HCT116 (cell line): ENCODE results near the gene SUN2. TPM values are rescaled to one million over a fixed set of nuclear protein-coding genes. Genes with fewer than 3 reads are reported as not detected.
"Not testable (repeated sequence)": the region's sequence is repeated elsewhere in the genome, so short reads cannot be mapped to it uniquely, and the experiment has no call there.

Source experiments
- ATAC-seq: fragments of 200-7000 bp; cut with Tn5 transposase; 2 replicates; pipeline ENCODE4 v1.9.1; 2020; ENCODE audit warnings: mild to moderate bottlenecking, moderate library complexity
- Bru-seq: library from RNA; stranded (reverse); fragments of 400-500 nt; gene quantifications from one replicate; lab custom pipeline; 2021; lab: Mats Ljungman, UMichigan
- BruChase-seq, 2 experiments: library from RNA; stranded (reverse); fragments of 400-500 nt; gene quantifications; one replicate each; lab custom pipeline; 2021; lab: Mats Ljungman, UMichigan
- BruUV-seq: library from RNA; stranded (reverse); fragments of 400-500 nt; replicated peaks from 2 replicates; lab custom pipeline; 2021; lab: Mats Ljungman, UMichigan
- CTCF ChIA-PET: fragments of 300-600 bp; sonication (Branson Sonifier 250); formaldehyde crosslinking; loops from one replicate; lab custom pipeline; 2021; ENCODE audit warnings: antibody characterized with exemption; lab: Charles Lee
- POLR2A ChIA-PET: fragments of 300-600, 350-600 bp; sonication (Branson Sonifier 250); formaldehyde crosslinking; loops from one replicate; lab custom pipeline; 2021; ENCODE audit warnings: antibody characterized with exemption; lab: Charles Lee
- RAD21 ChIA-PET, 2 experiments: fragments of 300-600 bp; sonication (Branson Sonifier 250); formaldehyde crosslinking; loops; one replicate each; lab custom pipeline; 2023; ENCODE audit warnings: low total read pairs in 2 of 2; ENCODE audit not compliant: uncharacterized antibody in 2 of 2, unreplicated experiment in 2 of 2, low non-redundant PET in 1 of 2; lab: Charles Lee
- DNase-seq: peaks from one replicate; pipeline ENCODE4 v3.0.0-alpha.2; 2010; ENCODE audit warnings: low read depth, low spot score
- H2AFZ ChIP-seq: fragments of 200-600 bp; shearing (Covaris generic), sonication (generic); 2 replicates; pipeline ENCODE4 v1.6.1; 2017; ENCODE audit warnings: low read depth, mixed run types, mixed read lengths, antibody characterized with exemption, low read length; ENCODE audit not compliant: poor library complexity, severe bottlenecking
- H3K27ac ChIP-seq: 2 replicates; pipeline ENCODE4 v1.5.1; 2012; ENCODE audit warnings: low read depth, low read length
- H3K27me3 ChIP-seq: fragments of 200-600 bp; sonication (generic); 2 replicates; pipeline ENCODE4 v1.6.1; 2016; ENCODE audit warnings: mixed run types, low read length, mixed read lengths; ENCODE audit not compliant: insufficient read depth
- H3K36me3 ChIP-seq, 2 experiments: fragments of 200-500 bp in 1 of 2; fragments of 200-600 bp in 1 of 2; sonication (Bioruptor generic) in 1 of 2; sonication (generic) in 1 of 2; 2 replicates each; pipeline versions ENCODE4 v1.5.1 to v1.6.1; 2014 to 2016; ENCODE audit warnings: low read length in 2 of 2, inconsistent platforms in 1 of 2, mixed read lengths in 1 of 2, mixed run types in 1 of 2; ENCODE audit not compliant: insufficient read depth in 2 of 2, control insufficient read depth in 1 of 2
- H3K4me1 ChIP-seq, 2 experiments: fragments of 200-600 bp in 1 of 2; sonication (generic) in 1 of 2; 2 replicates each; pipeline versions ENCODE4 v1.5.1 to v1.6.1; 2012 to 2017; ENCODE audit warnings: low read length in 2 of 2, inconsistent platforms in 1 of 2, mild to moderate bottlenecking in 1 of 2, mixed read lengths in 1 of 2, mixed run types in 1 of 2, moderate library complexity in 1 of 2; ENCODE audit not compliant: insufficient read depth in 2 of 2, control insufficient read depth in 1 of 2
- H3K4me2 ChIP-seq: fragments of 200-600 bp; sonication (generic); 2 replicates; pipeline ENCODE4 v1.6.1; 2017; ENCODE audit warnings: mixed run types, low read length, mixed read lengths
- H3K4me3 ChIP-seq, 2 experiments: fragments of 200-600 bp in 1 of 2; sonication (generic) in 1 of 2; replicated peaks in 1 of 2; 2 replicates each; pipeline ENCODE4 v1.5.1; 2011 to 2016; ENCODE audit warnings: low read length in 2 of 2, control low read depth in 1 of 2, low read depth in 1 of 2, mild to moderate bottlenecking in 1 of 2, mixed read lengths in 1 of 2, mixed run types in 1 of 2
- H3K79me2 ChIP-seq: fragments of 200-600 bp; sonication (generic); 2 replicates; pipeline ENCODE4 v1.6.1; 2017; ENCODE audit warnings: mild to moderate bottlenecking, mixed run types, low read length, moderate library complexity, mixed read lengths; ENCODE audit not compliant: insufficient read depth
- H3K9ac ChIP-seq: fragments of 200-600 bp; sonication (generic); 2 replicates; pipeline ENCODE4 v1.6.1; 2016; ENCODE audit warnings: low read length, mixed read lengths
- H3K9me2 ChIP-seq: fragments of 200-600 bp; sonication (generic), shearing (Covaris generic); 2 replicates; pipeline ENCODE4 v1.6.1; 2017; ENCODE audit warnings: mixed run types, mild to moderate bottlenecking, moderate library complexity; ENCODE audit not compliant: insufficient read depth
- H3K9me3 ChIP-seq, 2 experiments: fragments of 200-500 bp in 1 of 2; fragments of 200-600 bp in 1 of 2; sonication (Bioruptor generic) in 1 of 2; sonication (generic) in 1 of 2; 2 replicates each; pipeline ENCODE4 v1.6.1; 2014 to 2017; ENCODE audit warnings: low read length in 2 of 2, mixed read lengths in 2 of 2, inconsistent platforms in 1 of 2, low read depth in 1 of 2, mild to moderate bottlenecking in 1 of 2, mixed run types in 1 of 2, moderate library complexity in 1 of 2; ENCODE audit not compliant: control insufficient read depth in 1 of 2, insufficient read depth in 1 of 2
- H4K20me1 ChIP-seq: fragments of 200-600 bp; sonication (generic), shearing (Covaris generic); 2 replicates; pipeline ENCODE4 v1.6.1; 2017; ENCODE audit warnings: mixed run types, mild to moderate bottlenecking, moderate library complexity; ENCODE audit not compliant: insufficient read depth
- CBX3 ChIP-seq: IDR thresholded peaks from 2 replicates; pipeline ENCODE4 v1.6.1; 2012; ENCODE audit warnings: low read depth
- EGR1 ChIP-seq: IDR thresholded peaks from 2 replicates; pipeline ENCODE4 v1.6.1; 2012; ENCODE audit warnings: low read depth
- ELF1 ChIP-seq: IDR thresholded peaks from 2 replicates; pipeline ENCODE4 v1.6.1; 2012; ENCODE audit warnings: low read depth, borderline replicate concordance
- EZH2 ChIP-seq: fragments of 200-600 bp; sonication (generic); IDR thresholded peaks from 2 replicates; pipeline ENCODE4 v1.6.1; 2017; ENCODE audit warnings: antibody characterized with exemption, mixed run types
- MAX ChIP-seq: IDR thresholded peaks from 2 replicates; pipeline ENCODE4 v1.6.1; 2012
- POLR2A ChIP-seq: IDR thresholded peaks from 2 replicates; pipeline ENCODE4 v1.7.0; 2011; ENCODE audit warnings: borderline replicate concordance; ENCODE audit not compliant: insufficient read depth, insufficient read length; ENCODE audit errors: extremely low read depth
- POLR2AphosphoS5 ChIP-seq: IDR thresholded peaks from 2 replicates; pipeline ENCODE4 v1.6.1; 2011; ENCODE audit warnings: mild to moderate bottlenecking, low read depth, low read length, moderate library complexity
- SIN3A ChIP-seq: IDR thresholded peaks from 2 replicates; pipeline ENCODE4 v1.6.1; 2012; ENCODE audit warnings: low read depth
- SP1 ChIP-seq: IDR thresholded peaks from 2 replicates; pipeline ENCODE4 v1.6.1; 2012; ENCODE audit warnings: low read depth
- SRF ChIP-seq: IDR thresholded peaks from 2 replicates; pipeline ENCODE4 v1.6.1; 2012; ENCODE audit warnings: low read depth
- TCF7L2 ChIP-seq: IDR thresholded peaks from 2 replicates; pipeline ENCODE4 v1.7.0; 2011; ENCODE audit warnings: borderline replicate concordance, inconsistent platforms; ENCODE audit not compliant: insufficient read depth, insufficient read length; ENCODE audit errors: extremely low read depth
- ZBTB33 ChIP-seq: IDR thresholded peaks from 2 replicates; pipeline ENCODE4 v1.6.1; 2011; ENCODE audit warnings: mild to moderate bottlenecking, low read length, moderate library complexity; ENCODE audit not compliant: insufficient replicate concordance; ENCODE audit errors: extremely low read depth
- ZFX ChIP-seq: fragments of 450-650 bp; IDR thresholded peaks from 2 replicates; pipeline ENCODE4 v1.6.1; 2017
- intact Hi-C: fragments of 100-400 bp; cut with micrococcal nuclease; formaldehyde crosslinking; loops from 2 replicates; pipeline ENCODE4 v1.10.0; 2022
- long read RNA-seq: library from polyadenylated mRNA; unstranded; transcript quantifications from one replicate; pipeline ENCODE4 v2.0.0, GENCODE V29; 2021; ENCODE audit not compliant: unreplicated experiment
- polyA plus RNA-seq: library from polyadenylated mRNA; unstranded; fragments of >200 nt; gene quantifications from 2 replicates; pipeline ENCODE4 v1.2.1, GENCODE V29; 2012; ENCODE audit warnings: missing spikeins
- total RNA-seq: library from RNA; stranded (reverse); gene quantifications from one replicate; pipeline ENCODE4 v1.2.1, GENCODE V29; 2021; ENCODE audit not compliant: unreplicated experiment
- TF ChIP-seq, protein P1 (sequence below): IDR thresholded peaks from 2 replicates; pipeline ENCODE4 v1.6.1; 2012

The SUN2 gene
- 71.6 TPM for total RNA-seq
- polyA plus RNA-seq, result 68.6 and 68.8 TPM in 2 replicates
- Bru-seq, nascent RNA, result percentile 57 among the genes with signal in this experiment
- percentile 72 among the genes with signal in this experiment for BruChase-seq, experiment 1, labeled RNA remaining after a 6-hour chase
- BruChase-seq, experiment 2, labeled RNA remaining after a 2-hour chase, result percentile 61 among the genes with signal in this experiment
- long read RNA-seq, partial matches to known transcripts, result 92 of 188 reads
- long read RNA-seq, other reads (novel, unspliced or antisense), result 96 of 188 reads

- no TSS peak for BruUV-seq
- Histone ChIP-seq H3K9me2 (no peaks in the 10 kb centered on the region), H3K36me3 (peaks cover 0 to 12% of the 10 kb centered on the region in 2 experiments; a peak in 2 of 4 replicates), H3K4me3 (peak within 1 kb of the TSS; percentile 70 to 79), H3K4me1 (peaks cover 14 to 37% of the 10 kb centered on the region in 2 experiments; a peak in 3 of 4 replicates), H4K20me1 (no peaks in the 10 kb centered on the region), H3K79me2 (peaks cover 16% of the 10 kb centered on the region), H3K27me3 (no peaks in the 10 kb centered on the region), H3K9me3 (no peaks in the 10 kb centered on the region), H3K9ac (peak within 1 kb of the TSS; percentile 87), H3K27ac (peak within 1 kb of the TSS; percentile 99), H3K4me2 (peak within 1 kb of the TSS; percentile 98), H2AFZ (peak within 1 kb of the TSS; percentile 44)
- intact Hi-C loops, result no loop called here
- DNase-seq (no peak), ATAC-seq (peak; percentile 93)
- ChIA-PET POLR2A (no interaction called here), RAD21 (no interaction called here), CTCF (interaction anchor here (1.0 to 1.7 kb wide), 2 partner anchors 10 to 13 kb away, joined by 5 to 9 read pairs; no protein-coding TSS in a partner anchor)
- no peak for TF ChIP-seq ELF1
- peak; percentile 37 for TF ChIP-seq TCF7L2
- no peak for TF ChIP-seq EZH2
- TF ChIP-seq POLR2A, result no peak
- no peak for TF ChIP-seq CBX3
- TF ChIP-seq, protein P1, sequence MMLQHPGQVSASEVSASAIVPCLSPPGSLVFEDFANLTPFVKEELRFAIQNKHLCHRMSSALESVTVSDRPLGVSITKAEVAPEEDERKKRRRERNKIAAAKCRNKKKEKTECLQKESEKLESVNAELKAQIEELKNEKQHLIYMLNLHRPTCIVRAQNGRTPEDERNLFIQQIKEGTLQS, result no peak
- TF ChIP-seq ZBTB33, result no peak
- peak; percentile 90 for TF ChIP-seq EGR1
- TF ChIP-seq SIN3A, result 0 out of 2 replicates have a peak, but pooled peaks have one; percentile 4
- peak; percentile 72 for TF ChIP-seq SP1
- TF ChIP-seq POLR2AphosphoS5, result peak; percentile 75
- no peak for TF ChIP-seq MAX
- TF ChIP-seq ZFX, result peak; percentile 76; the same call in 1 of the 2 replicates
- no peak for TF ChIP-seq SRF
These were observed at the start of gene SUN2 for GRCh38 chr22:38755911-38756532. Gene SUN2, minus strand, starts transcription at chr22:38755998. Its CDS starts 3,370 bp downstream, at chr22:38752628.

DNA sequence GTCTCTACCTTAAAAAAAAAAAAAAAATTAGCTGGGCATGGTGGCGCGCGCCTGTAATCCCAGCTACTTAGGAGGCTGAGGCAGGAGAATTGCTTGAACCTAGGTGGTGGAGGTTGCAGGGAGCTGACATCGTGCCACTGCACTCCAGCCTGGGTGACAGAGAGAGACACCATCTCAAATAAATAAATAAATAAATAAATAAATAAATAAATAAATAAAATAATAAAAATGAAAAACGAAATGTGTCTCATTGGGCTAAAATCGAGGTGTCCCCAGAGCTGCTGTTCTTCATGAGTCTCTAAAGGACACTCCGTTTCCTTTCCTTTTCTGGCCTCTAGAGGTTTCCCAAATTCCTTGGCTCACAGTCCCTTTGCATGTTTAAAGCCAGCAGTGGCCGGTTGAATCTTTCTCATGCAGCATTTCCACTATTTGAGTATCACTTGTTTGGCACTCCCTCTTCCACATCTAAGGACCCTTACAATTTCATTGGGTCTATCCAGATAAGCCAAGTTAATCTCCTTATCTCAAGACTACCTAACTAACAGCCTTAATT is 49.3 kb upstream of the SUN2 start:
- H3K27ac ChIP-seq, H3K9me2 ChIP-seq, H3K36me3 ChIP-seq, H3K9ac ChIP-seq, BruUV-seq, CTCF ChIA-PET, ATAC-seq, H3K27me3 ChIP-seq, H2AFZ ChIP-seq, intact Hi-C loops, H3K4me2 ChIP-seq, POLR2A ChIA-PET, H3K9me3 ChIP-seq, H4K20me1 ChIP-seq, H3K4me3 ChIP-seq, DNase-seq, RAD21 ChIA-PET, H3K79me2 ChIP-seq: not testable (repeated sequence)
- peaks cover 2 to 10% of the 10 kb centered on the region in 2 experiments; a peak in 2 of 4 replicates for H3K4me1 ChIP-seq
